Duodenal mucosa (tissue), 2 donors: ENCODE measurements around the gene CAPG.

ENCODE experiments used
- H3K27ac ChIP-seq: one replicate; pipeline ENCODE4 v1.7.0; 2013; ENCODE audit warnings: low read depth, low read length
- H3K27me3 ChIP-seq, 2 donors: one replicate each; pipeline ENCODE4 v1.7.0; 2013; ENCODE audit warnings: low read length in 2 of 2, control low read depth in 1 of 2; ENCODE audit not compliant: insufficient read depth in 2 of 2, control insufficient read depth in 1 of 2
- H3K36me3 ChIP-seq, 2 donors: one replicate each; pipeline ENCODE4 v1.7.0; 2013; ENCODE audit warnings: low read length in 2 of 2, control low read depth in 1 of 2; ENCODE audit not compliant: insufficient read depth in 2 of 2, control insufficient read depth in 1 of 2
- H3K4me1 ChIP-seq, 2 donors: one replicate each; pipeline ENCODE4 v1.7.0; 2013; ENCODE audit warnings: low read length in 2 of 2, control low read depth in 1 of 2; ENCODE audit not compliant: insufficient read depth in 2 of 2, control insufficient read depth in 1 of 2
- H3K4me3 ChIP-seq, 2 donors: one replicate each; pipeline ENCODE4 v1.7.0; 2013; ENCODE audit warnings: low read length in 2 of 2, low read depth in 1 of 2
- H3K9ac ChIP-seq, 2 donors: one replicate each; pipeline ENCODE4 v1.7.0; 2013; ENCODE audit warnings: low read length in 2 of 2, low read depth in 1 of 2
- H3K9me3 ChIP-seq, 2 donors: one replicate each; pipeline ENCODE4 v1.7.0; 2013; ENCODE audit warnings: low read length in 2 of 2, control low read depth in 1 of 2; ENCODE audit not compliant: control insufficient read depth in 1 of 2

The CAPG gene

GRCh38 chr2:85431570-85432205 is 21.5 kb upstream of the CAPG start:
- Histone ChIP-seq H3K4me1 (peaks cover 19 to 39% of the 10 kb centered on the region in 2 donors), H3K9me3 (no peaks in the 10 kb centered on the region), H3K27ac (no peak overlapping the region), H3K36me3 (no peaks in the 10 kb centered on the region), H3K9ac (no peak overlapping the region), H3K27me3 (no peaks in the 10 kb centered on the region), H3K4me3 (no peak overlapping the region)

GRCh38 chr2:85430752-85431569 is 20.8 kb upstream of the CAPG start:
- Histone ChIP-seq H3K27me3 (no peaks in the 10 kb centered on the region), H3K4me3 (no peak overlapping the region), H3K9me3 (no peaks in the 10 kb centered on the region), H3K9ac (no peak overlapping the region), H3K27ac (no peak overlapping the region), H3K4me1 (peaks cover 19 to 35% of the 10 kb centered on the region in 2 donors), H3K36me3 (no peaks in the 10 kb centered on the region)

GRCh38 chr2:85429924-85430289 is 19.7 kb upstream of the CAPG start:
- Histone ChIP-seq H3K4me1 (peaks cover 16 to 24% of the 10 kb centered on the region in 2 donors), H3K9ac (no peak overlapping the region), H3K36me3 (no peaks in the 10 kb centered on the region), H3K27ac (no peak overlapping the region), H3K9me3 (no peaks in the 10 kb centered on the region), H3K4me3 (no peak overlapping the region), H3K27me3 (no peaks in the 10 kb centered on the region)

GRCh38 chr2:85429213-85429923 is 19.2 kb upstream of the CAPG start:
- H3K27ac ChIP-seq, result no peak overlapping the region
- H3K9me3 ChIP-seq, result no peaks in the 10 kb centered on the region
- no peak overlapping the region for H3K9ac ChIP-seq
- no peak overlapping the region for H3K4me3 ChIP-seq
- H3K36me3 ChIP-seq, result no peaks in the 10 kb centered on the region
- peaks cover 16 to 21% of the 10 kb centered on the region in 2 donors for H3K4me1 ChIP-seq
- H3K27me3 ChIP-seq, result no peaks in the 10 kb centered on the region

- no peaks in the 10 kb centered on the region for H3K36me3 ChIP-seq
- H3K9me3 ChIP-seq, result no peaks in the 10 kb centered on the region
- H3K27ac ChIP-seq, result no peak overlapping the region
- no peaks in the 10 kb centered on the region for H3K27me3 ChIP-seq
- H3K4me1 ChIP-seq, result peaks cover 11 to 12% of the 10 kb centered on the region in 2 donors
- H3K9ac ChIP-seq, result no peak overlapping the region
- H3K4me3 ChIP-seq, result no peak overlapping the region
These were observed 18.2 kb upstream of the CAPG start for GRCh38 chr2:85428343-85428881.

- Histone ChIP-seq H3K27ac (no peak overlapping the region), H3K9ac (no peak overlapping the region), H3K9me3 (no peaks in the 10 kb centered on the region)
These were observed 17.2 kb upstream of the CAPG start for GRCh38 chr2:85427300-85427835.

GRCh38 chr2:85425588-85425987 is 15.4 kb upstream of the CAPG start:
- H3K27me3 ChIP-seq, result no peaks in the 10 kb centered on the region
- no peaks in the 10 kb centered on the region for H3K9me3 ChIP-seq
- H3K9ac ChIP-seq, result no peak overlapping the region
- no peak overlapping the region for H3K4me3 ChIP-seq
- H3K4me1 ChIP-seq, result peaks cover 23 to 24% of the 10 kb centered on the region in 2 donors
- no peaks in the 10 kb centered on the region for H3K36me3 ChIP-seq
- H3K27ac ChIP-seq, result no peak overlapping the region

More at GRCh38 chr2:85427300-85427835, 17.2 kb upstream of the CAPG start:
- no peaks in the 10 kb centered on the region for H3K27me3 ChIP-seq
- no peak overlapping the region for H3K4me3 ChIP-seq
- no peaks in the 10 kb centered on the region for H3K36me3 ChIP-seq
- peaks cover 10% of the 10 kb centered on the region in 2 donors for H3K4me1 ChIP-seq

- H3K9me3 ChIP-seq, result no peaks in the 10 kb centered on the region
- H3K27ac ChIP-seq, result no peak overlapping the region
- no peak overlapping the region for H3K4me3 ChIP-seq
- H3K27me3 ChIP-seq, result no peaks in the 10 kb centered on the region
- no peak overlapping the region for H3K9ac ChIP-seq
- H3K4me1 ChIP-seq, result peaks cover 39% of the 10 kb centered on the region in 2 donors
- no peaks in the 10 kb centered on the region for H3K36me3 ChIP-seq
These were observed 13.4 kb upstream of the CAPG start for GRCh38 chr2:85423525-85423924.

GRCh38 chr2:85422072-85422457 is 11.9 kb upstream of the CAPG start:
- Histone ChIP-seq H3K36me3 (no peaks in the 10 kb centered on the region), H3K9ac (no peak overlapping the region), H3K27ac (no peak overlapping the region)

More at GRCh38 chr2:85422072-85422457, 11.9 kb upstream of the CAPG start:
- Histone ChIP-seq H3K27me3 (no peaks in the 10 kb centered on the region), H3K9me3 (no peaks in the 10 kb centered on the region), H3K4me1 (peaks cover 34 to 37% of the 10 kb centered on the region in 2 donors), H3K4me3 (no peak overlapping the region)
